Endothelial cell of umbilical vein (primary cell): ENCODE data around the gene WDR45.
A peak's percentile ranks its signal among the peaks of the same experiment; 100 is the strongest.

Experiments used
- CTCF ChIP-seq, 2 donors: IDR thresholded peaks; 1 replicate in 1 of 2; 2 replicates in 1 of 2; pipeline ENCODE4 v1.5.1; 2011; ENCODE audit warnings: low read length in 2 of 2, mild to moderate bottlenecking in 2 of 2, moderate library complexity in 2 of 2, control low read depth in 1 of 2, inconsistent platforms in 1 of 2, low read depth in 1 of 2; ENCODE audit not compliant: insufficient read depth in 1 of 2; ENCODE audit errors: extremely low read depth in 1 of 2
- EZH2 ChIP-seq: IDR thresholded peaks from 2 replicates; pipeline ENCODE4 v1.6.1; 2012; ENCODE audit warnings: borderline replicate concordance, low read depth, mild to moderate bottlenecking, moderate library complexity, low read length, inconsistent platforms; ENCODE audit not compliant: severe bottlenecking
- JUN ChIP-seq: IDR thresholded peaks from 2 replicates; pipeline ENCODE4 v1.6.1; 2011; ENCODE audit warnings: borderline replicate concordance, low read depth; ENCODE audit not compliant: insufficient read length, insufficient read depth
- MAX ChIP-seq: IDR thresholded peaks from 2 replicates; pipeline ENCODE4 v1.6.1; 2011; ENCODE audit not compliant: insufficient read depth, insufficient read length
- POLR2A ChIP-seq: IDR thresholded peaks from 2 replicates; pipeline ENCODE4 v1.6.1; 2012; ENCODE audit warnings: low read depth, mild to moderate bottlenecking, control low read depth, low read length
- POLR2AphosphoS5 ChIP-seq: IDR thresholded peaks from 2 replicates; pipeline ENCODE4 v1.6.1; 2012; ENCODE audit warnings: low read depth, mild to moderate bottlenecking, control low read depth, low read length, moderate library complexity; ENCODE audit not compliant: insufficient read depth

DNA sequence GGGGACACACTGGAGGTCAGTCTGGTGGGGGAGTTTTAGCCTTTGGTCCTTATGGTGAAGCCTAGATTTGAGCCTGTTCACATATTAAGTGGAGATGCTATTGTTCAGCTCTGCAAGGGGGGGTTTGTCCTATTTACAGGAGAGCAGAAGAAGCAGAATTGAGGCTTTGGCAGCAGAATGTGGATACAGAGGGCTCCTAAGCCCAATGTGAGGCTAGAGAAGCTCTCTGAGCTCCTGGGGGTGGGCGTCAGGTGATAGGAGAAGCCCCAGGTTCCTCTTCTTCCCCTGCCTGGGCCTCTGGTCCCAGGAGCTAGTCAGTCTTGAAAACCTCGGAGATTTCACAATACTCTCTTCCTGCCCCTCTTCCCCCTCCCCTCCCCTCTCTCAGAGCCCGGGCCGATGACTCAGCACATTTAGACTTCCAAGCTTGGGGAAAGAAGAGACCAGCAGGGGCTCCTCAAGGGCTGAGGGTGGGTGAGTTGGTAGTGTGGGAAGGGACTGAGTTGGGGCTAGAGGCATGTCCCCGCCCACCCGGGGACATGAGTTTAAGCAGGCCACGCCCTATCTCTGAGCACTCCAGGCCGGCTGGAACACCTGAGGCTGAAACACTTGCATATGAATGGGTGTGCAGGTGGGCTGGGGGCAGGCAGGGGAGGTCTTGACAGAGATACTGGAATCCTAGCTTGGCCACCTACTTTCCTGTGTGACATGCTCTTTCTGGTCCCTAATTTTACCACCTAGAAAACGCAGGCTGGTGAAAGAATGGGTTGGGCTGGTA is 39.9 kb downstream of the WDR45 start:
- TF ChIP-seq EZH2, result no peak
- no peak for TF ChIP-seq JUN
- TF ChIP-seq POLR2A, result no peak
- peak in 1 of 2 donors; percentile 18 for TF ChIP-seq CTCF (IDR thresholded peaks at IDR 0.05; ENCODE audit: extremely low read depth in 1 of 2, insufficient read depth in 1 of 2, low read depth in 1 of 2, low read length in 2 of 2)
- no peak for TF ChIP-seq POLR2AphosphoS5
- no peak for TF ChIP-seq MAX
